Stimulated activated naive B cell treated with anti-CD40 and anti-IgM and Interleukin-4, amounts not matched to agents 10 μg/mL and 1 μg/mL and 100 μg/mL, for 72 hours (primary cell): Measurements from ENCODE around the gene MLLT6.

Experiments used
- ATAC-seq, 2 donors: fragments of 150-1000 bp; cut with Tn5 transposase; replicated peaks; 2 replicates each; pipeline ENCODE4 v1.10.0; 2021; ENCODE audit warnings: moderate library complexity in 1 of 2
- DNase-seq: peaks from one replicate; pipeline ENCODE4 v3.0.0; 2021
- H3K27ac Mint-ChIP-seq: one replicate; pipeline ENCODE4 v1.8.0; 2022; ENCODE audit warnings: mild to moderate bottlenecking, mixed read lengths
- H3K27me3 Mint-ChIP-seq, 2 donors: one replicate each; pipeline ENCODE4 v1.8.0; 2022; ENCODE audit warnings: mixed read lengths in 2 of 2
- H3K36me3 Mint-ChIP-seq, 2 donors: one replicate each; pipeline ENCODE4 v1.8.0; 2022; ENCODE audit warnings: mixed read lengths in 2 of 2, mild to moderate bottlenecking in 1 of 2
- H3K4me1 Mint-ChIP-seq, 2 donors: one replicate each; pipeline ENCODE4 v1.8.0; 2022; ENCODE audit warnings: mixed read lengths in 2 of 2, mild to moderate bottlenecking in 1 of 2
- H3K4me3 Mint-ChIP-seq, 2 donors: one replicate each; pipeline ENCODE4 v1.8.0; 2022; ENCODE audit warnings: mild to moderate bottlenecking in 2 of 2, mixed read lengths in 2 of 2, moderate library complexity in 1 of 2
- H3K9me3 Mint-ChIP-seq, 2 donors: one replicate each; pipeline ENCODE4 v1.8.0; 2022; ENCODE audit warnings: mixed read lengths in 2 of 2, mild to moderate bottlenecking in 1 of 2

Gene MLLT6

GRCh38 chr17:38733282-38733981 is 28.4 kb downstream of the MLLT6 start:
- Mint-ChIP-seq H3K27ac (peak overlapping the region; percentile 52), H3K4me1 (peaks cover 45 to 50% of the 10 kb centered on the region in 2 donors)

GRCh38 chr17:38733982-38734973 is 29.2 kb downstream of the MLLT6 start:
- peaks cover 15 to 18% of the 10 kb centered on the region in 2 donors for H3K27me3 Mint-ChIP-seq
- ATAC-seq (no peak), DNase-seq (no peak)
- no peaks in the 10 kb centered on the region for H3K9me3 Mint-ChIP-seq
- H3K36me3 Mint-ChIP-seq: peaks cover 0 to 4% of the 10 kb centered on the region in 2 donors
- H3K4me3 Mint-ChIP-seq: peak overlapping the region in 1 of 2 donors; percentile 10
- peaks cover 37 to 41% of the 10 kb centered on the region in 2 donors for H3K4me1 Mint-ChIP-seq
- no peak overlapping the region for H3K27ac Mint-ChIP-seq

More at GRCh38 chr17:38733282-38733981, 28.4 kb downstream of the MLLT6 start:
- ATAC-seq (peak in 1 of 2 donors; percentile 20), DNase-seq (no peak)
- peaks cover under 1 to 4% of the 10 kb centered on the region in 2 donors for H3K36me3 Mint-ChIP-seq
- H3K27me3 Mint-ChIP-seq: peaks cover 8 to 12% of the 10 kb centered on the region in 2 donors
- no peaks in the 10 kb centered on the region for H3K9me3 Mint-ChIP-seq
- H3K4me3 Mint-ChIP-seq: no peak overlapping the region

GRCh38 chr17:38735161-38735997 is 30.3 kb downstream of the MLLT6 start:
- DNase-seq (no peak), ATAC-seq (peak in 1 of 2 donors; percentile 23)
- H3K9me3 Mint-ChIP-seq: no peaks in the 10 kb centered on the region
- H3K4me3 Mint-ChIP-seq: no peak overlapping the region
- peaks cover 0 to 4% of the 10 kb centered on the region in 2 donors for H3K36me3 Mint-ChIP-seq
- peaks cover 21 to 26% of the 10 kb centered on the region in 2 donors for H3K27me3 Mint-ChIP-seq
- H3K4me1 Mint-ChIP-seq: peaks cover 36% of the 10 kb centered on the region in 2 donors
- no peak overlapping the region for H3K27ac Mint-ChIP-seq

- H3K27ac Mint-ChIP-seq: no peak overlapping the region
- no peaks in the 10 kb centered on the region for H3K9me3 Mint-ChIP-seq
- H3K4me3 Mint-ChIP-seq: no peak overlapping the region
- DNase-seq: no peak
- no peaks in the 10 kb centered on the region for H3K36me3 Mint-ChIP-seq
- peaks cover 21 to 30% of the 10 kb centered on the region in 2 donors for H3K27me3 Mint-ChIP-seq
- ATAC-seq: peak in 1 of 2 donors; percentile 36
- H3K4me1 Mint-ChIP-seq: peaks cover 22 to 30% of the 10 kb centered on the region in 2 donors
Measured at GRCh38 chr17:38738007-38738662, 33.1 kb downstream of the MLLT6 start.

- ATAC-seq (no peak), DNase-seq (no peak)
- no peak overlapping the region for H3K27ac Mint-ChIP-seq
- no peaks in the 10 kb centered on the region for H3K9me3 Mint-ChIP-seq
- peaks cover 19 to 29% of the 10 kb centered on the region in 2 donors for H3K4me1 Mint-ChIP-seq
- H3K36me3 Mint-ChIP-seq: no peaks in the 10 kb centered on the region
- peaks cover 21 to 30% of the 10 kb centered on the region in 2 donors for H3K27me3 Mint-ChIP-seq
- no peak overlapping the region for H3K4me3 Mint-ChIP-seq
Measured at GRCh38 chr17:38738686-38739085, 33.6 kb downstream of the MLLT6 start.

- peaks cover 21 to 31% of the 10 kb centered on the region in 2 donors for H3K27me3 Mint-ChIP-seq
- no peak for ATAC-seq
- no peaks in the 10 kb centered on the region for H3K36me3 Mint-ChIP-seq
- no peak overlapping the region for H3K4me3 Mint-ChIP-seq
- no peak for DNase-seq
- H3K9me3 Mint-ChIP-seq: no peaks in the 10 kb centered on the region
- peaks cover 13 to 22% of the 10 kb centered on the region in 2 donors for H3K4me1 Mint-ChIP-seq
- no peak overlapping the region for H3K27ac Mint-ChIP-seq
Measured at GRCh38 chr17:38739305-38739704, 34.2 kb downstream of the MLLT6 start.

- H3K4me3 Mint-ChIP-seq: no peak overlapping the region
- H3K27me3 Mint-ChIP-seq: peaks cover 24 to 37% of the 10 kb centered on the region in 2 donors
- no peaks in the 10 kb centered on the region for H3K36me3 Mint-ChIP-seq
- DNase-seq: no peak
- H3K9me3 Mint-ChIP-seq: no peaks in the 10 kb centered on the region
- H3K4me1 Mint-ChIP-seq: peaks cover 5 to 16% of the 10 kb centered on the region in 2 donors
- H3K27ac Mint-ChIP-seq: no peak overlapping the region
- no peak for ATAC-seq
Measured at GRCh38 chr17:38740044-38740443, 35.0 kb downstream of the MLLT6 start.

GRCh38 chr17:38740806-38741205 is 35.7 kb downstream of the MLLT6 start:
- Mint-ChIP-seq H3K9me3 (no peaks in the 10 kb centered on the region), H3K27me3 (peaks cover 21 to 32% of the 10 kb centered on the region in 2 donors), H3K36me3 (no peaks in the 10 kb centered on the region), H3K27ac (no peak overlapping the region), H3K4me3 (no peak overlapping the region), H3K4me1 (peaks cover 8 to 11% of the 10 kb centered on the region in 2 donors)
- ATAC-seq (no peak), DNase-seq (no peak)

GRCh38 chr17:38741461-38741860 is 36.4 kb downstream of the MLLT6 start:
- Mint-ChIP-seq H3K27me3 (peaks cover 28 to 39% of the 10 kb centered on the region in 2 donors), H3K36me3 (no peaks in the 10 kb centered on the region), H3K27ac (no peak overlapping the region), H3K9me3 (no peaks in the 10 kb centered on the region), H3K4me1 (peaks cover 14 to 17% of the 10 kb centered on the region in 2 donors), H3K4me3 (no peak overlapping the region)
- ATAC-seq (no peak), DNase-seq (no peak)

GRCh38 chr17:38741921-38742410 is 36.9 kb downstream of the MLLT6 start:
- H3K27me3 Mint-ChIP-seq: peaks cover 33 to 44% of the 10 kb centered on the region in 2 donors
- peaks cover 19 to 22% of the 10 kb centered on the region in 2 donors for H3K4me1 Mint-ChIP-seq
- no peak for DNase-seq
- H3K36me3 Mint-ChIP-seq: no peaks in the 10 kb centered on the region
- H3K4me3 Mint-ChIP-seq: no peak overlapping the region
- ATAC-seq: no peak
- H3K9me3 Mint-ChIP-seq: no peaks in the 10 kb centered on the region
- no peak overlapping the region for H3K27ac Mint-ChIP-seq

GRCh38 chr17:38742411-38743308 is 37.6 kb downstream of the MLLT6 start:
- ATAC-seq (no peak), DNase-seq (no peak)
- Mint-ChIP-seq H3K36me3 (no peaks in the 10 kb centered on the region), H3K27ac (no peak overlapping the region), H3K27me3 (peaks cover 34 to 47% of the 10 kb centered on the region in 2 donors), H3K4me3 (no peak overlapping the region), H3K4me1 (peaks cover 23% of the 10 kb centered on the region in 2 donors), H3K9me3 (no peaks in the 10 kb centered on the region)

- H3K27me3 Mint-ChIP-seq: peaks cover 31 to 42% of the 10 kb centered on the region in 2 donors
- H3K27ac Mint-ChIP-seq: peak overlapping the region; percentile 77
- ATAC-seq: no peak
- no peak for DNase-seq
- H3K4me1 Mint-ChIP-seq: peaks cover 21 to 26% of the 10 kb centered on the region in 2 donors
- no peaks in the 10 kb centered on the region for H3K36me3 Mint-ChIP-seq
- H3K9me3 Mint-ChIP-seq: no peaks in the 10 kb centered on the region
- H3K4me3 Mint-ChIP-seq: no peak overlapping the region
Measured at GRCh38 chr17:38743556-38744171, 38.6 kb downstream of the MLLT6 start.
